BJ (cell line): ENCODE results near the gene IPO5. TPM values are rescaled to one million over a fixed set of nuclear protein-coding genes. Genes with fewer than 3 reads are reported as not detected.
"Not testable (repeated sequence)": the region's sequence is repeated elsewhere in the genome, so short reads cannot be mapped to it uniquely, and the experiment has no call there.

ENCODE experiments used
- CTCF ChIA-PET: fragments of 350-600 bp; formaldehyde crosslinking; extraction: SDS; loops from one replicate; lab custom pipeline; 2021; ENCODE audit warnings: antibody characterized with exemption, inconsistent platforms; lab: Yijun Ruan, JAX
- POLR2A ChIA-PET: fragments of 300-600 bp; sonication (Branson Sonifier 250); formaldehyde crosslinking; extraction: SDS; loops from one replicate; lab custom pipeline; 2021; ENCODE audit warnings: antibody characterized with exemption; lab: Charles Lee
- DNase-seq: peaks from one replicate; pipeline ENCODE4 v3.0.0-alpha.2; 2011; ENCODE audit warnings: low read depth
- H3K27me3 ChIP-seq: 2 replicates; pipeline ENCODE4 v1.6.0; 2011; ENCODE audit warnings: low read length; ENCODE audit not compliant: control insufficient read depth, insufficient read depth
- H3K36me3 ChIP-seq: 2 replicates; pipeline ENCODE4 v1.5.1; 2011; ENCODE audit warnings: low read length; ENCODE audit not compliant: control insufficient read depth, insufficient read depth
- H3K4me3 ChIP-seq: 2 replicates; pipeline ENCODE4 v1.5.1; 2011; ENCODE audit warnings: low read depth, mild to moderate bottlenecking, control low read depth, low read length
- CTCF ChIP-seq: IDR thresholded peaks from 2 replicates; pipeline ENCODE4 v1.5.1; 2011; ENCODE audit warnings: low read depth, mild to moderate bottlenecking, control low read depth, inconsistent platforms, low read length, moderate library complexity; ENCODE audit not compliant: insufficient read depth
- polyA plus RNA-seq: library from polyadenylated mRNA; depleted of rRNA; stranded (reverse); fragments of >200 nt; gene quantifications from 2 replicates; pipeline ENCODE4 v1.2.3, GENCODE V29; 2011

Gene IPO5
- polyA plus RNA-seq, 1 experiment, result 137 TPM

DNA sequence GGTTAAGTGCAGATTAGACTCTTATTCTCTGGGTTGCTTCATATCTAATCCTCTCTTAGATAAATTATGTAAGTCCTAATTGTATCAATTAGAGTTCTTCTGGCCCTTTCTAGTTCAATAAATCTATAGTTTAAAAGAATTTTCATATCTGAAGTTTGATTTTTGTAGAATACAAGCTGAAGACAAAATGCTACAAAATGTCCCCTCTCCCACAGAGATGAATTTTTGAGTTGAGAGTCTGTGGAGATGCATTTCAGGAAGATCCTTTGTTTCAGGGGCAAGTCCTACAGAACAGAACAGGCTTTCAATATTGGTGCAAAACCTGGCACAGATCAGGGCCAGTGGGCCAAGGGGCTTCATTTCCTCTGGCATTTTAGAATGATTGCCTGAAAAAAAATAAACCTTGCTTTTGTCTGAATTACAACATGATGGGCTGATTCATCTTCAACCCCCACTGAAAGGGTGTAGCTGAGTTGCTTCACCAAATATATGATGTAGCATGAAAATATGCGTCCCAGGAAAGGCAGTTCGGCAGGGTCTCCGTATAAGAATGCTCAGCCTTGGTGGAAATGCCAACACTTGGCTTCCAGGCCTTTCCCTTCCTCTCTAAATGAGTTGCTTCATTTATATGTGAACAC, 6.4 kb upstream of the IPO5 start:
- DNase-seq, result peak; percentile 51
- H3K27me3 ChIP-seq, result no peaks in the 10 kb centered on the region
- H3K36me3 ChIP-seq, result no peaks in the 10 kb centered on the region
- ChIA-PET CTCF (interaction anchor here (2.4 kb wide), 1 partner anchor 91 kb away, joined by 6 read pairs; no protein-coding TSS in a partner anchor), POLR2A (no interaction called here)
- no peak for TF ChIP-seq CTCF
- no peak overlapping the region for H3K4me3 ChIP-seq

DNA sequence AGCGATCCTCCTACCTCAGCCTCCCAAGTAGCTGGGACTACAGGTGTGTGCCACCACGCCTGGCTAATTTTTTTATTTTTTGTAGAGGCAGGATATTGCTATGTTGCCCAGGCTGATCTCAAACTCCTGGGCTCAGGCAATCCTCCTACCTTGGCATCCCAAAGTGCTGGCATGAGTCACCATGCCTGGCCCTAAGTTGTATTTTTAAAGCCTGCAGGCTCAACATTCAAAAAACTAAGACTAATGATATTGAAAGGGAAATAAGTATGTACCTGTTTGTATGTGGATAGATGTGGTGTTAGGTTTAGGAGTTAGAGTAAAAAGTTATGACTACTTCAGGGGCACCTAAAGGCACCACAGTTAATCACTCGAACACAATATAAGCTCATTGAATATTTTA, 5.4 kb upstream of the IPO5 start:
- Histone ChIP-seq H3K4me3 (no peak overlapping the region), H3K27me3 (no peaks in the 10 kb centered on the region), H3K36me3 (no peaks in the 10 kb centered on the region)
- TF ChIP-seq CTCF, result no peak
- ChIA-PET CTCF (no interaction called here), POLR2A (interaction anchor here (0.7 kb wide), 1 partner anchor 13 kb away, joined by 15 read pairs; no protein-coding TSS in a partner anchor)
- DNase-seq, result no peak

DNA sequence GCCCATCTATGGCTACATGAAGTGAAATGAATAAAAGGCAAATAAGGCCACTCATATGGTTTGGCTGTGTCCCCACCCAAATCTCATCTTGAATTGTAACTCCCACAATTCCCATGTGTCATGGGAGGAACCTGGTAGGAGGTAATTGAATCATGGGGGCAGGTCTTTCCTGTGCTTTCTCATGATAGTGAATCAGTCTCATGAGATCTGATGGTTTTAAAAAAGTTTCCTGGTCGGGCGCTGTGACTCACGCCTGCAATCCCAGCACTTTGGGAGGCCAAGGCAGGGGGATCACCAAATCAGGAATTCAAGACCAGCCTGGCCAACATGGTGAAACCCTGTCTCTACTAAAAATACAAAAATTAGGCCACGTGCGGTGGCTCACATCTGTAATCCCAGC, 4.2 kb upstream of the IPO5 start:
- H3K36me3 ChIP-seq, H3K27me3 ChIP-seq, CTCF ChIA-PET, H3K4me3 ChIP-seq, POLR2A ChIA-PET, DNase-seq: not testable (repeated sequence)

GRCh38 chr13:97951376-97951775, 2.1 kb upstream of the IPO5 start:
- no peak for DNase-seq
- no peak for TF ChIP-seq CTCF
- ChIA-PET POLR2A (no interaction called here), CTCF (no interaction called here)
- no peaks in the 10 kb centered on the region for H3K27me3 ChIP-seq
- H3K4me3 ChIP-seq, result no peak overlapping the region
- no peaks in the 10 kb centered on the region for H3K36me3 ChIP-seq

- H3K4me3 ChIP-seq, H3K36me3 ChIP-seq, CTCF ChIA-PET, H3K27me3 ChIP-seq, DNase-seq: not testable (repeated sequence)
- POLR2A ChIA-PET, result interaction anchor here (0.6 kb wide), 1 partner anchor 248 kb away, joined by 4 read pairs; no protein-coding TSS in a partner anchor
Measured at GRCh38 chr13:97952831-97953230, 644 bp upstream of the IPO5 start.

- POLR2A ChIA-PET, result no interaction called here
- no peak overlapping the region for H3K4me3 ChIP-seq
- CTCF ChIA-PET, result no interaction called here
- H3K27me3 ChIP-seq, result no peaks in the 10 kb centered on the region
- no peak for TF ChIP-seq CTCF
- H3K36me3 ChIP-seq, result no peaks in the 10 kb centered on the region
- DNase-seq, result no peak
Measured at GRCh38 chr13:97961340-97961739, 7.9 kb downstream of the IPO5 start.
